GM18858 (cell line): ENCODE measurements around the gene PTPN4.

Experiments
- ATAC-seq: cut with Tn5 transposase; IDR thresholded peaks from one replicate; pipeline ENCODE4 v1.9.1; 2021; ENCODE audit not compliant: unreplicated experiment

PTPN4 gene, protein sequence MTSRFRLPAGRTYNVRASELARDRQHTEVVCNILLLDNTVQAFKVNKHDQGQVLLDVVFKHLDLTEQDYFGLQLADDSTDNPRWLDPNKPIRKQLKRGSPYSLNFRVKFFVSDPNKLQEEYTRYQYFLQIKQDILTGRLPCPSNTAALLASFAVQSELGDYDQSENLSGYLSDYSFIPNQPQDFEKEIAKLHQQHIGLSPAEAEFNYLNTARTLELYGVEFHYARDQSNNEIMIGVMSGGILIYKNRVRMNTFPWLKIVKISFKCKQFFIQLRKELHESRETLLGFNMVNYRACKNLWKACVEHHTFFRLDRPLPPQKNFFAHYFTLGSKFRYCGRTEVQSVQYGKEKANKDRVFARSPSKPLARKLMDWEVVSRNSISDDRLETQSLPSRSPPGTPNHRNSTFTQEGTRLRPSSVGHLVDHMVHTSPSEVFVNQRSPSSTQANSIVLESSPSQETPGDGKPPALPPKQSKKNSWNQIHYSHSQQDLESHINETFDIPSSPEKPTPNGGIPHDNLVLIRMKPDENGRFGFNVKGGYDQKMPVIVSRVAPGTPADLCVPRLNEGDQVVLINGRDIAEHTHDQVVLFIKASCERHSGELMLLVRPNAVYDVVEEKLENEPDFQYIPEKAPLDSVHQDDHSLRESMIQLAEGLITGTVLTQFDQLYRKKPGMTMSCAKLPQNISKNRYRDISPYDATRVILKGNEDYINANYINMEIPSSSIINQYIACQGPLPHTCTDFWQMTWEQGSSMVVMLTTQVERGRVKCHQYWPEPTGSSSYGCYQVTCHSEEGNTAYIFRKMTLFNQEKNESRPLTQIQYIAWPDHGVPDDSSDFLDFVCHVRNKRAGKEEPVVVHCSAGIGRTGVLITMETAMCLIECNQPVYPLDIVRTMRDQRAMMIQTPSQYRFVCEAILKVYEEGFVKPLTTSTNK

DNA sequence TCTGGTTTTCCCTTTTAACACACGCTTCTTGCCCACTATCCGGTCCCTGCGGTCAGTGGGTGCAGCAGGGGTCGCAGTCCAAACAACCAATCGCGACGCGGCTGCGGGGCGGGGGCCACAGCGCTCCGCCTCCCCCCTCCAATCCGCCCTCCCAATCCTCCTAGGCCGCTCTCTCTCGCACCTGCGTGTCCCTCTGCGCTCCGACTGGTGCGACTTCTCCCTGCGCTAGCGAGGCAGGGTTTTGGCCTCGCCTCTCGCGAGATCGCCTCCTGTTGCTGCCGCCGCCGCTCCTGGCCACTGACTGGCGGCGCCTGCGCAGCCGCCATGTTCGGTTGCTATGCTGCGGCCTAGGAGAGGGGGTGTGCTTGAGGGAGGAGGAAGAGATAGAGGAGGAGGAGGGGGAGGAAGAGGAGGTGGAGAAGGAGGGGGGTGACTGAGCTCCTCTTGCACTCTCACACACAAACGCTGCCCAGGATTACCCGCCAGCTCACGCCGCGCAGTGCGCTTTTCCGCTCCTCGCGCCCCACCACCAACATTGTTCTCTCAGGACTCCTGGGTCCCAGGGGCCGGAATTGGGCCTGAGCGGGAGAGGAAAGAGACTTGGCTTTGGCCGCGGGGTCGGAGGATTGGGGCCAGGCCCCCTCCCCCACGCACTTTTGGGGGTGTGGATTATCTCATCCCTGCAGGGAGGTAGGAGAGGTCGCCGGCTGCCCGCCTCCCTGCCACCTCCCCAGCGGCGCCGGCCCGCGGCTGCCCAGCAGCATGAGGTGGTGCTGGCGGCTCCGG is at the start of gene PTPN4:
TSS of gene PTPN4 (plus strand) at position 472 of the 786 bp plus-strand sequence. CDS start 49,932 bp downstream, outside the sequence.
- ATAC-seq = peak; percentile 91

DNA sequence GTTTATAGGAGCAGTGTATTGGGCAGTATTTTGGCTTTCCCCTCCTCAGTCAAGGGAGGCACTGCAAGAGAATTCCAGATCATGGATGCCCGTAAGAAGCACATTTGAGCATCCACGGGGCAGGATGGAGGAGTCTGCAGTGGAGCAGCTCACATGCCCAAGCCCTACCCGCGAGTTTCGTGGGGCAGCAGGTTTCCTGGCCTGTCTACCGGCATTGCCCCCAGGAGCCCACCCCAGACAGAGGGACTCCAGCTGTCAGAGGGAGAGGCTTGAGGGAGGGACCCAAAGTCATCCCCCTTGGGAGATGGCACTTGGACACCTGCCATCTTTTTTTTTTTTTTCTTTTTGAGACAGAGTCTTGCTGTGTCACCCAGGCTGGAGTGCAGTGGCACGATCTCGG is 49.4 kb upstream of the PTPN4 start:
- no peak for ATAC-seq

DNA sequence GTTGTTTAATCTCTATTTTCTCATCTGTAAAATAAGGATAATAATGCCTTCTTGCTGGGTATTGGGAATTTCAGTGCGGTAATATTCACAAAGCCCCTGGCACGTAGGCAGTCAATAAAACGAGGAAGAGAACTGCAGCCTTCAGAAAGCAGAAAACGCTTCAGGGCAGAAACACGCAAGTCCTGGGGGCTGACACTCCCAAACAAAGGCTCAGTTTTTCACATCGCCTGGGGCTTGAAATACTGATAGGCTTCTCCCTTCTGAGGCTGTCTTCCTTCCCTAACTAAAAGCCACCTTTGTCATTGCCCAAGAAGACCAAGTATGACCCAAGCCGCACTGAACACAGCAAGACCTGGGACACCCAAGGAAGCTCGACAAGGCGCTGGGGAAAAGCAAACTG is 48.4 kb upstream of the PTPN4 start:
- ATAC-seq = no peak

GRCh38 chr2:119712571-119712970 is 47.2 kb upstream of the PTPN4 start:
- ATAC-seq = no peak

DNA sequence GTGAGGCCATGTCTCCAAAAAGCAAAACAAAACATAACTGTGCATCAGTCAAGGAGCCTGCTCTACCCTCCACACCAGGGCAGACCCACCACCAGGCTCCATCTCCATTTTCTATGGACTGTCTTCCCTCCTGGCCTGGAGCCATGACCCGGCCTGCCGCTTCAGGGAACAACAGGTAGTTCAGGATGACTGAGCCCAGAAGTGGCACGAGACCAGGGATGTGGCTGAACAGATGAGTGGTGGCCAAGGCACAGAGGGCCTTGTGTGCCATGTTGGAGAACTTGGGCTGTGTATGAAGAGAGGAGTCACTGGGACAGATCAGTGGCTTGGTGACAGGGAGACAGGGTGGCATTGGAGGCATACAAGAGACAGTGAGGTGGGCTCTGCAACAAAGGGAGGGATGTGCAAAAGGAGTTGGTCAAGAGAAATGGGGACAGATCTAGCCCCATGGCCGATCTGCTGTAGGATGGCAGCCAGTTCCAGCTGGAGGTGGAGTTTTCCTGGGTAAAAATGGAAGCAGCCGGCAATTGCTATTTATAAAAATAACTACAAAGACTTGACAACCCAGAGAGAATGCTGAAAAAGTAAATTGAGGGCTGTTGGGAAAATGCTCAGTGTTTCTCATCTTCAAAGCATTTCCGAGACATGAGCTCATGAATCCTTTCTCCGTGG is 45.8 kb upstream of the PTPN4 start:
- ATAC-seq = no peak

- ATAC-seq = no peak
Measured at GRCh38 chr2:119715409-119716283, 44.1 kb upstream of the PTPN4 start.

GRCh38 chr2:119716284-119716672 is 43.4 kb upstream of the PTPN4 start:
- no peak for ATAC-seq

DNA sequence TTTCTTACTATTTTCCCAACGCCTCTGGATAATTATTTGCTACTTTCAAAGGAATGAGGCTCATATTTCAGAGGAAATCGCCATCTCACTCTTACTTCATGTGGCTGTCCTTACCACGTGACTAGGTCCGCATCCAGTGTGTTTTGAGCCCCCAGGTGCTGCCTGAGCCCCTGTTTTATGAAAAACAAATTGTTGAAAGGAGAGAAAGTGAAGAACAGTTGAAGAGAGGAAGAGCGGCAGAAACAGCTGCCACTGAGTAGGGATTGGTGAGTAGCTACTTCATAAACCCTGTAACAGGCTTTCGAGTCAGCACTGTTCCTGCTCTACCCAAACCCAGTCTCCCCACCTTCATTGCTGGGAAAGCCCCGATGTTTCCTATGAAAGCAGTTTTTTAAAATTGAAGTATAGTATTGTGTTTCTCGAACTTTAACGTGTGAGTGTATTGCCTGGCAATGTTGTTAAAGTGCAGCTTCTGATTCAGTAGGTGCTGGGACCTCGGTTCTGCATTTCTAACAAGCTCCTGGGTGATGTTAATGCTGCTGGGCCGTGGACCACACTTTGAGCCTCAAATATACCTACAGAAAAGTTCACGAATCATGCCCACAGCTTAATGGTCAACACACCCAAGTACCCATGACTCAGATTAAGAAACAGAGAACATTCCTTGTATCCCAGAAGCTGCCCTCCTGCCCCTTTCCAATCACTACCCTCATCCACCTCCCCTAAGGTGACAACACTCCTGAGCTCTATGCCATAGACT is 41.0 kb upstream of the PTPN4 start:
- ATAC-seq = no peak

- ATAC-seq = no peak
Measured at GRCh38 chr2:119719261-119719627, 40.5 kb upstream of the PTPN4 start.

DNA sequence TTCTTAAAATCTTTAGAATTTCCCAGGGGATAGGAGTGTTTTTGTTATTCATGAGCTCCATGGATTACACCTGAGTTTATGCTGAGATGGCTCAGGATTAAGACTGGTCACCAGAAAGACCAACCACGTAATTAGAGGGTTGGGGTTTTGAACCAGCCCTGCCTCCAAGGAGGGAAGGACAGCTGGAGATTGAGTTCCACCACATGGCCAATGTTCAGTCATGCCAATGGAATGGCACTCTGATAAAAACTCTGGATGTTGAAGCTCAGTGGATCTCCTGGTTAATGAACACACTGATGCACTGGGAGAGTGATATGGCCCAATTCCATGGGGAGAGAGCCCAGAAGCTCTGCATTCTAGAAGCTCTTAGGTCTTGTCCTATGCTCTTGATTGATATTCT is 38.7 kb upstream of the PTPN4 start:
- ATAC-seq = no peak

DNA sequence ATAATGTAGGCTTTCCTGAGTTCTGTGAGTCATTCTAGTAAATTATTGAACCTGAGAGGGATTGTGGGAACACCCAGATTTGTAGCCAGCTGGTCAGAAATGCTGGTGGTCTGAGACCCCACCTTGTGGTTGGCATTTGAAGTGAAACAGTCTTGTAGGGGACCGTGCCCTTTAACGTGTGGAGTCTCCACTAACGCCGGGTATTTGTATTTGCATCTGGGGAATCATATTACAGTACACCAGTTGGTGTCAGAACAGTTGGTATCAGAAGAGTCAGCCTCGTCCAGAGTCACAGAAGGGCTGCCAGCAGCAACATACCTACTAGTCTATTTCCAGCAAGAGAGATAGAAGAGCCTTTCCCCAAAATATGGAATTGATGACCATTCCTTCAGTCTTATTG is 38.3 kb upstream of the PTPN4 start:
- ATAC-seq = no peak

DNA sequence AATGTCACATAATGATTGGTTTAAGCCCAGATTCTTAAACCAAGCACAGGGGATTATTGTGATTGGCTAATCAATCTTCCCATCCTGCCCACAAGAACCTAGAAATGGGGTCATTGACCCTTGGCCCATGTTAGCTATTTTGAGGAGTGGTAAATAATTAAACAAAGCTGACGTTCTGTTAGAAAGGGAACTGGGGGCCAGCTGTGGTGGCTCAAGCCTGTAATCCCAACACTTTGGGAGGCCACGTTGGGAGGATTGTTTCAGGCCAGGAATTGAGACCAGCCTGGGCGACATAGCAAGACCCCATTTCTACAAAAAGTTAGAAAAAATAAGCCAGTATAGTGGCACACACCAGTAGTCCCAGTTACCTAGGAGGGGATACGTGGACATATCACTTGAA is 37.8 kb upstream of the PTPN4 start:
- no peak for ATAC-seq

GRCh38 chr2:119723186-119723585 is 36.5 kb upstream of the PTPN4 start:
- no peak for ATAC-seq

- no peak for ATAC-seq
Measured at GRCh38 chr2:119723784-119724467, 35.8 kb upstream of the PTPN4 start.

GRCh38 chr2:119724656-119725485 is 34.9 kb upstream of the PTPN4 start:
- no peak for ATAC-seq

GRCh38 chr2:119727493-119727892 is 32.2 kb upstream of the PTPN4 start:
- no peak for ATAC-seq

GRCh38 chr2:119728421-119728820 is 31.3 kb upstream of the PTPN4 start:
- ATAC-seq = no peak
